Vagina (tissue), 2 donors: ENCODE data around the gene ITIH5.

ENCODE experiments used
- CTCF ChIP-seq, 3 experiments: fragments of 450-650 bp in 2 of 3; fragments of 200-600 bp in 1 of 3; sonication (generic) in 1 of 3; IDR thresholded peaks; one replicate each; pipeline ENCODE4 v1.5.1; 2017 to 2019; ENCODE audit warnings: antibody characterized with exemption in 3 of 3, mild to moderate bottlenecking in 2 of 3, moderate library complexity in 2 of 3
- POLR2A ChIP-seq, 2 donors: fragments of 450-650 bp; IDR thresholded peaks; one replicate each; pipeline ENCODE4 v1.6.1; 2017; ENCODE audit warnings: antibody characterized with exemption in 2 of 2, mild to moderate bottlenecking in 2 of 2, moderate library complexity in 2 of 2

GRCh38 chr10:7609556-7609955 is 57.2 kb downstream of the ITIH5 start:
- no peak for TF ChIP-seq POLR2A (IDR thresholded peaks at IDR 0.05)
- TF ChIP-seq CTCF (IDR thresholded peaks at IDR 0.05) = no peak
